ENCODE results near the gene TMEM9B.
A peak's percentile ranks its signal among the peaks of the same experiment; 100 is the strongest.

TMEM9B gene

GRCh38 chr11:8928205-8928604, 36.0 kb downstream of the TMEM9B start:
- H3K27ac ChIP-seq: no peak overlapping the region
- no peak overlapping the region for H3K9ac ChIP-seq (ENCODE audit: insufficient read length)
- H3K36me3 ChIP-seq (ENCODE audit: insufficient read depth, low read length): no peaks in the 10 kb centered on the region
- DNase-seq (ENCODE audit: low read depth, low spot score): no peak
- no peak overlapping the region for H3K4me3 ChIP-seq
- H3K9me3 ChIP-seq (ENCODE audit: low read depth, low read length): no peaks in the 10 kb centered on the region
- no peak for TF ChIP-seq FOXP2 (optimal IDR thresholded peaks at IDR 0.05; ENCODE audit: control extremely low read depth, extremely low read length, insufficient read depth)
- TF ChIP-seq POLR2AphosphoS5 (IDR thresholded peaks at IDR 0.05; ENCODE audit: borderline replicate concordance, low read depth, low read length): no peak
- no peak for TF ChIP-seq EZH2 (IDR thresholded peaks at IDR 0.05)

- no peak overlapping the region for H3K4me3 ChIP-seq
These were observed 37.0 kb downstream of the TMEM9B start for GRCh38 chr11:8927233-8927632.

GRCh38 chr11:8926236-8926635, 38.0 kb downstream of the TMEM9B start:
- H3K9me3 ChIP-seq (ENCODE audit: low read depth, low read length): no peaks in the 10 kb centered on the region
- H3K9ac ChIP-seq (ENCODE audit: insufficient read length): no peak overlapping the region
- TF ChIP-seq POLR2AphosphoS5 (IDR thresholded peaks at IDR 0.05; ENCODE audit: borderline replicate concordance, low read depth, low read length) (no peak), EZH2 (IDR thresholded peaks at IDR 0.05) (no peak), FOXP2 (optimal IDR thresholded peaks at IDR 0.05; ENCODE audit: control extremely low read depth, extremely low read length, insufficient read depth) (no peak)
- H3K27ac ChIP-seq: no peak overlapping the region
- no peak overlapping the region for H3K4me3 ChIP-seq
- H3K36me3 ChIP-seq (ENCODE audit: insufficient read depth, low read length): peaks cover 12% of the 10 kb centered on the region; the same call in 1 of the 2 replicates
- no peak for DNase-seq (ENCODE audit: low read depth, low spot score)

More at GRCh38 chr11:8927233-8927632, 37.0 kb downstream of the TMEM9B start:
- no peak for DNase-seq (ENCODE audit: low read depth, low spot score)
- Histone ChIP-seq H3K36me3 (ENCODE audit: insufficient read depth, low read length) (peaks cover 3% of the 10 kb centered on the region; the same call in 1 of the 2 replicates), H3K9me3 (ENCODE audit: low read depth, low read length) (no peaks in the 10 kb centered on the region), H3K27ac (no peak overlapping the region), H3K9ac (ENCODE audit: insufficient read length) (no peak overlapping the region)
- TF ChIP-seq FOXP2 (optimal IDR thresholded peaks at IDR 0.05; ENCODE audit: control extremely low read depth, extremely low read length, insufficient read depth) (no peak), EZH2 (IDR thresholded peaks at IDR 0.05) (no peak), POLR2AphosphoS5 (IDR thresholded peaks at IDR 0.05; ENCODE audit: borderline replicate concordance, low read depth, low read length) (no peak)

GRCh38 chr11:8925711-8926110, 38.5 kb downstream of the TMEM9B start:
- no peak overlapping the region for H3K9ac ChIP-seq (ENCODE audit: insufficient read length)
- H3K9me3 ChIP-seq (ENCODE audit: low read depth, low read length): no peaks in the 10 kb centered on the region
- TF ChIP-seq FOXP2 (optimal IDR thresholded peaks at IDR 0.05; ENCODE audit: control extremely low read depth, extremely low read length, insufficient read depth): no peak
- no peak for TF ChIP-seq EZH2 (IDR thresholded peaks at IDR 0.05)
- no peak for TF ChIP-seq POLR2AphosphoS5 (IDR thresholded peaks at IDR 0.05; ENCODE audit: borderline replicate concordance, low read depth, low read length)
- H3K36me3 ChIP-seq (ENCODE audit: insufficient read depth, low read length): peaks cover 17% of the 10 kb centered on the region; the same call in 1 of the 2 replicates
- H3K4me3 ChIP-seq: no peak overlapping the region
- no peak for DNase-seq (ENCODE audit: low read depth, low spot score)
- no peak overlapping the region for H3K27ac ChIP-seq

- no peak for TF ChIP-seq EZH2 (IDR thresholded peaks at IDR 0.05)
- TF ChIP-seq FOXP2 (optimal IDR thresholded peaks at IDR 0.05; ENCODE audit: control extremely low read depth, extremely low read length, insufficient read depth): no peak
- TF ChIP-seq POLR2AphosphoS5 (IDR thresholded peaks at IDR 0.05; ENCODE audit: borderline replicate concordance, low read depth, low read length): no peak
- DNase-seq (ENCODE audit: low read depth, low spot score): no peak
- Histone ChIP-seq H3K4me3 (no peak overlapping the region), H3K9me3 (ENCODE audit: low read depth, low read length) (no peaks in the 10 kb centered on the region), H3K9ac (ENCODE audit: insufficient read length) (no peak overlapping the region), H3K27ac (no peak overlapping the region), H3K36me3 (ENCODE audit: insufficient read depth, low read length) (peaks cover 44% of the 10 kb centered on the region; the same call in 1 of the 2 replicates)
These were observed 41.6 kb downstream of the TMEM9B start for GRCh38 chr11:8922691-8923090.

GRCh38 chr11:8917157-8917825, 47.0 kb downstream of the TMEM9B start:
- TF ChIP-seq POLR2AphosphoS5 (IDR thresholded peaks at IDR 0.05; ENCODE audit: borderline replicate concordance, low read depth, low read length) (no peak), FOXP2 (optimal IDR thresholded peaks at IDR 0.05; ENCODE audit: control extremely low read depth, extremely low read length, insufficient read depth) (no peak), EZH2 (IDR thresholded peaks at IDR 0.05) (no peak)
- H3K9ac ChIP-seq (ENCODE audit: insufficient read length): no peak overlapping the region
- H3K4me3 ChIP-seq: peak overlapping the region; percentile 50
- H3K9me3 ChIP-seq (ENCODE audit: low read depth, low read length): no peaks in the 10 kb centered on the region
- no peak for DNase-seq (ENCODE audit: low read depth, low spot score)
- peaks cover 50% of the 10 kb centered on the region; the same call in 1 of the 2 replicates for H3K36me3 ChIP-seq (ENCODE audit: insufficient read depth, low read length)
- H3K27ac ChIP-seq: peak overlapping the region; percentile 79

- TF ChIP-seq EZH2 (IDR thresholded peaks at IDR 0.05) (no peak), FOXP2 (optimal IDR thresholded peaks at IDR 0.05; ENCODE audit: control extremely low read depth, extremely low read length, insufficient read depth) (no peak), POLR2AphosphoS5 (IDR thresholded peaks at IDR 0.05; ENCODE audit: borderline replicate concordance, low read depth, low read length) (no peak)
- H3K27ac ChIP-seq: no peak overlapping the region
- peaks cover 27% of the 10 kb centered on the region; the same call in 1 of the 2 replicates for H3K36me3 ChIP-seq (ENCODE audit: insufficient read depth, low read length)
- no peaks in the 10 kb centered on the region for H3K9me3 ChIP-seq (ENCODE audit: low read depth, low read length)
- no peak overlapping the region for H3K4me3 ChIP-seq
- no peak overlapping the region for H3K9ac ChIP-seq (ENCODE audit: insufficient read length)
- DNase-seq (ENCODE audit: low read depth, low spot score): no peak
These were observed 49.6 kb downstream of the TMEM9B start for GRCh38 chr11:8914661-8915018.

- peaks cover 23% of the 10 kb centered on the region; the same call in 1 of the 2 replicates for H3K36me3 ChIP-seq (ENCODE audit: insufficient read depth, low read length)
- TF ChIP-seq FOXP2 (optimal IDR thresholded peaks at IDR 0.05; ENCODE audit: control extremely low read depth, extremely low read length, insufficient read depth) (no peak), EZH2 (IDR thresholded peaks at IDR 0.05) (no peak), POLR2AphosphoS5 (IDR thresholded peaks at IDR 0.05; ENCODE audit: borderline replicate concordance, low read depth, low read length) (no peak)
- no peak for DNase-seq (ENCODE audit: low read depth, low spot score)
- peak overlapping the region; percentile 35 for H3K9ac ChIP-seq (ENCODE audit: insufficient read length)
- H3K9me3 ChIP-seq (ENCODE audit: low read depth, low read length): no peaks in the 10 kb centered on the region
- 0 out of 2 replicates have a peak overlapping the region, but pooled peaks have one; percentile 55 for H3K27ac ChIP-seq
- no peak overlapping the region for H3K4me3 ChIP-seq
These were observed 50.1 kb downstream of the TMEM9B start for GRCh38 chr11:8913961-8914660.
